GM12878 (cell line): ENCODE results near the gene DCBLD1. TPM values are rescaled to one million over a fixed set of nuclear protein-coding genes. Genes with fewer than 3 reads are reported as not detected.

Experiments
- ATAC-seq: fragments of 200-7000 bp; cut with Tn5 transposase; 3 replicates; pipeline ENCODE4 v1.9.1; 2020; ENCODE audit warnings: mild to moderate bottlenecking, moderate library complexity
- BruUV-seq: library from RNA; stranded (reverse); fragments of 400-500 nt; replicated peaks from 2 replicates; lab custom pipeline; 2021; lab: Mats Ljungman, UMichigan
- CTCF ChIA-PET: fragments of 300-600 bp; sonication (Branson Sonifier 250); formaldehyde crosslinking; extraction: SDS; loops from one replicate; lab custom pipeline; 2021; ENCODE audit warnings: inconsistent platforms; lab: Yijun Ruan, JAX
- POLR2A ChIA-PET: fragments of 350-600 bp; formaldehyde crosslinking; extraction: SDS; loops from one replicate; lab custom pipeline; 2021; ENCODE audit warnings: inconsistent platforms; lab: Charles Lee
- RAD21 ChIA-PET: fragments of 300-600 bp; sonication (Branson Sonifier 250); formaldehyde crosslinking; loops from one replicate; lab custom pipeline; 2023; ENCODE audit warnings: antibody characterized with exemption; ENCODE audit not compliant: unreplicated experiment; lab: Charles Lee
- SMC1A ChIA-PET: fragments of 300-600 bp; sonication (Branson Sonifier 250); formaldehyde crosslinking; loops from one replicate; lab custom pipeline; 2023; ENCODE audit not compliant: unreplicated experiment, uncharacterized antibody; lab: Charles Lee
- DNase-seq: peaks from one replicate; pipeline ENCODE4 v3.0.0-alpha.2; 2011; ENCODE audit warnings: low read depth, low spot score
- FAIRE-seq: peaks from 3 replicates; lab custom pipeline; 2011; peaks lifted over from hg19 to GRCh38; lab: Jason Lieb, UNC
- H2AFZ ChIP-seq: 2 replicates; pipeline ENCODE4 v1.6.0; 2011; ENCODE audit warnings: low read depth, low read length, control low read depth; ENCODE audit not compliant: control insufficient read depth
- H3K27ac ChIP-seq: 2 replicates; pipeline ENCODE4 v1.5.1; 2011; ENCODE audit warnings: control low read depth; ENCODE audit not compliant: control insufficient read depth, insufficient read depth
- H3K27me3 ChIP-seq, 2 experiments: replicated peaks in 1 of 2; 2 replicates each; pipeline versions ENCODE4 v1.6.0 to v1.6.1; 2011; ENCODE audit warnings: low read length in 1 of 2; ENCODE audit not compliant: control insufficient read depth in 2 of 2, insufficient read depth in 2 of 2
- H3K36me3 ChIP-seq, 2 experiments: 2 replicates each; pipeline ENCODE4 v1.5.1; 2011; ENCODE audit warnings: low read length in 1 of 2; ENCODE audit not compliant: control insufficient read depth in 2 of 2, insufficient read depth in 2 of 2
- H3K4me1 ChIP-seq: 2 replicates; pipeline ENCODE4 v1.6.1; 2011; ENCODE audit warnings: mild to moderate bottlenecking, low read length, moderate library complexity, mixed read lengths; ENCODE audit not compliant: control insufficient read depth, insufficient read depth
- H3K4me2 ChIP-seq: 2 replicates; pipeline ENCODE4 v1.6.0; 2011; ENCODE audit warnings: control low read depth; ENCODE audit not compliant: control insufficient read depth, insufficient read depth
- H3K4me3 ChIP-seq: fragments of 200-600 bp; sonication (generic); 2 replicates; pipeline ENCODE4 v1.5.1; 2016
- H3K79me2 ChIP-seq: 2 replicates; pipeline ENCODE4 v1.6.0; 2011; ENCODE audit warnings: low read length; ENCODE audit not compliant: control insufficient read depth, insufficient read depth
- H3K9ac ChIP-seq: 2 replicates; pipeline ENCODE4 v1.8.0; 2011; ENCODE audit warnings: low read length, control low read depth, mixed read lengths; ENCODE audit not compliant: control insufficient read depth, insufficient read depth
- H3K9me3 ChIP-seq: replicated peaks from 3 replicates; pipeline ENCODE4 v1.5.1; 2011; ENCODE audit warnings: mild to moderate bottlenecking, low read length; ENCODE audit not compliant: control insufficient read depth, insufficient read depth
- H4K20me1 ChIP-seq: 2 replicates; pipeline ENCODE4 v1.6.0; 2011; ENCODE audit not compliant: control insufficient read depth, insufficient read depth
- BRCA1 ChIP-seq: IDR thresholded peaks from 2 replicates; pipeline ENCODE4 v1.6.1; 2011; ENCODE audit warnings: low read depth, low read length, improper control_type of control experiment
- CBFB ChIP-seq: IDR thresholded peaks from 2 replicates; pipeline ENCODE4 v1.6.1; 2016; ENCODE audit warnings: antibody characterized with exemption, low read depth
- CBX3 ChIP-seq: fragments of 200-600 bp; sonication (generic); IDR thresholded peaks from 2 replicates; pipeline ENCODE4 v1.6.1; 2016; ENCODE audit warnings: low read depth, borderline replicate concordance
- E2F8 ChIP-seq: fragments of 450-650 bp; IDR thresholded peaks from 2 replicates; pipeline ENCODE4 v1.6.1; 2018; ENCODE audit warnings: mild to moderate bottlenecking, low read depth, moderate library complexity; ENCODE audit not compliant: partially characterized antibody
- EED ChIP-seq: sonication (generic); IDR thresholded peaks from 2 replicates; pipeline ENCODE4 v1.6.1; 2016; ENCODE audit warnings: antibody characterized with exemption, low read depth
- KDM1A ChIP-seq: fragments of 200-600 bp; sonication (generic); IDR thresholded peaks from 2 replicates; pipeline ENCODE4 v1.6.1; 2016; ENCODE audit warnings: borderline replicate concordance
- NFXL1 ChIP-seq: fragments of 450-650 bp; IDR thresholded peaks from 2 replicates; pipeline ENCODE4 v1.6.1; 2017; ENCODE audit warnings: antibody characterized with exemption, mild to moderate bottlenecking, borderline replicate concordance
- PML ChIP-seq: IDR thresholded peaks from 2 replicates; pipeline ENCODE4 v1.6.1; 2012; ENCODE audit warnings: low read length, inconsistent platforms
- POU2F2 ChIP-seq: IDR thresholded peaks from 3 replicates; pipeline ENCODE4 v1.6.1; 2011; ENCODE audit warnings: low read depth, mild to moderate bottlenecking, low read length, borderline replicate concordance
- SKIL ChIP-seq: fragments of 450-650 bp; IDR thresholded peaks from 2 replicates; pipeline ENCODE4 v1.6.1; 2017; ENCODE audit warnings: mild to moderate bottlenecking, low read depth, inconsistent platforms; ENCODE audit not compliant: poor library complexity, severe bottlenecking
- SP1 ChIP-seq: IDR thresholded peaks from one replicate; pipeline ENCODE4 v1.6.1; 2011; ENCODE audit warnings: low read depth, low read length
- ZZZ3 ChIP-seq: IDR thresholded peaks from 2 replicates; pipeline ENCODE4 v1.6.1; 2011; ENCODE audit warnings: low read depth; ENCODE audit not compliant: control insufficient read depth, insufficient read length
- WGBS: methylation state at CpG from one replicate; pipeline ENCODE4 v1.1.6; 2016; ENCODE audit warnings: low lambda C conversion rate; ENCODE audit not compliant: insufficient replicate concordance, insufficient coverage; ENCODE audit errors: missing lambda C conversion rate; 5-methylcytosine and 5-hydroxymethylcytosine counted together
- in situ Hi-C: fragments of 300-500 bp; cut with MboI; formaldehyde crosslinking; loops from 9 replicates; pipeline ENCODE4 v1.14.3; 2018; ENCODE audit warnings: mixed read lengths
- intact Hi-C: fragments of 100-400 bp; cut with micrococcal nuclease; formaldehyde crosslinking; loops from one replicate; pipeline ENCODE4 v1.14.2; 2022; ENCODE audit not compliant: unreplicated experiment
- polyA plus RNA-seq, 11 experiments: library from polyadenylated mRNA; depleted of rRNA in 4 of 11; unstranded in 6 of 11; stranded (reverse) in 5 of 11; fragments of >200 nt; fragmentation: Nextera tagmentation in 4 of 11; fragmentation: Illumina TruSeq in 1 of 11; extraction: Ambion mirVana in 4 of 11; extraction: Trizol in 1 of 11; gene quantifications; 1 replicate in 1 of 11; 2 replicates in 10 of 11; pipeline versions ENCODE4 v1.2.1 to v1.2.3, GENCODE V29; 2011 to 2016; ENCODE audit warnings: inconsistent platforms in 2 of 11, missing spikeins in 2 of 11, low read depth in 1 of 11
- total RNA-seq, 4 experiments: library from RNA; depleted of rRNA in 3 of 4; stranded (reverse); fragments of >200 nt in 3 of 4; fragmentation: Illumina TruSeq in 1 of 4; extraction: Trizol in 1 of 4; gene quantifications; 2 replicates each; pipeline versions ENCODE4 v1.2.1 to v1.2.3, GENCODE V29; 2013 to 2021
- TF ChIP-seq, protein P1 (sequence below): fragments of 450-650 bp; IDR thresholded peaks from 2 replicates; pipeline ENCODE4 v1.6.1; 2017; ENCODE audit warnings: mild to moderate bottlenecking, moderate library complexity

The DCBLD1 gene
- total and polyA plus RNA-seq, 10 of the 15 experiments (the other 5 are each of a cell fraction or from before 2014, with no cell fraction given), result 0.92 to 9.2 (median 8.3) TPM

DNA sequence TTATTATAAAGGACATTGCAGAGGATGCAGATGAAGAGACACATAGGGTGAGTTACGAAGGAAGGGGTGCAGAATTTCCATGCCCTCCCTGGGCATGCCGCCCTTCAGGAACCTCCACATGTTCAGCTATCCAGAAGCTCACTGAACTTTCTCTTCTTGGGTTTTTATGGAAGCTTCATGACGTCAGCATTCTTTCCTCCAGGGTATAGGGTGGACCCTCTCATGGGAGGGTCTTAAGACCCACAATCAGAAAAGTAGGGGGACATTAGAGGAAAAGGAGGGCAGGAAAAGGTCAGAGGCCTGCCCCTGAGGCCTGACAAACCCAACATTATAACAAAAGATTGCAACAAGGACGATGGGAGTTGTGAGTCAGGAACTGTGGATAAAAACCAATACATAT lies 14.6 kb upstream of the DCBLD1 start:
- 31% methylated on average over 4 of the region's 4 CpGs for WGBS
- H3K4me2 ChIP-seq, result no peak overlapping the region
- ATAC-seq (no peak), FAIRE-seq (no peak), DNase-seq (no peak)
- H3K4me3 ChIP-seq, result no peak overlapping the region
- in situ Hi-C loops (no loop called here), intact Hi-C loops (no loop called here)
- H2AFZ ChIP-seq, result no peak overlapping the region
- TF ChIP-seq SP1 (no peak), E2F8 (no peak), SKIL (no peak), CBFB (no peak), POU2F2 (no peak), KDM1A (no peak), PML (no peak), EED (no peak), BRCA1 (no peak), ZZZ3 (no peak), NFXL1 (no peak), CBX3 (no peak)
- TF ChIP-seq, protein P1, sequence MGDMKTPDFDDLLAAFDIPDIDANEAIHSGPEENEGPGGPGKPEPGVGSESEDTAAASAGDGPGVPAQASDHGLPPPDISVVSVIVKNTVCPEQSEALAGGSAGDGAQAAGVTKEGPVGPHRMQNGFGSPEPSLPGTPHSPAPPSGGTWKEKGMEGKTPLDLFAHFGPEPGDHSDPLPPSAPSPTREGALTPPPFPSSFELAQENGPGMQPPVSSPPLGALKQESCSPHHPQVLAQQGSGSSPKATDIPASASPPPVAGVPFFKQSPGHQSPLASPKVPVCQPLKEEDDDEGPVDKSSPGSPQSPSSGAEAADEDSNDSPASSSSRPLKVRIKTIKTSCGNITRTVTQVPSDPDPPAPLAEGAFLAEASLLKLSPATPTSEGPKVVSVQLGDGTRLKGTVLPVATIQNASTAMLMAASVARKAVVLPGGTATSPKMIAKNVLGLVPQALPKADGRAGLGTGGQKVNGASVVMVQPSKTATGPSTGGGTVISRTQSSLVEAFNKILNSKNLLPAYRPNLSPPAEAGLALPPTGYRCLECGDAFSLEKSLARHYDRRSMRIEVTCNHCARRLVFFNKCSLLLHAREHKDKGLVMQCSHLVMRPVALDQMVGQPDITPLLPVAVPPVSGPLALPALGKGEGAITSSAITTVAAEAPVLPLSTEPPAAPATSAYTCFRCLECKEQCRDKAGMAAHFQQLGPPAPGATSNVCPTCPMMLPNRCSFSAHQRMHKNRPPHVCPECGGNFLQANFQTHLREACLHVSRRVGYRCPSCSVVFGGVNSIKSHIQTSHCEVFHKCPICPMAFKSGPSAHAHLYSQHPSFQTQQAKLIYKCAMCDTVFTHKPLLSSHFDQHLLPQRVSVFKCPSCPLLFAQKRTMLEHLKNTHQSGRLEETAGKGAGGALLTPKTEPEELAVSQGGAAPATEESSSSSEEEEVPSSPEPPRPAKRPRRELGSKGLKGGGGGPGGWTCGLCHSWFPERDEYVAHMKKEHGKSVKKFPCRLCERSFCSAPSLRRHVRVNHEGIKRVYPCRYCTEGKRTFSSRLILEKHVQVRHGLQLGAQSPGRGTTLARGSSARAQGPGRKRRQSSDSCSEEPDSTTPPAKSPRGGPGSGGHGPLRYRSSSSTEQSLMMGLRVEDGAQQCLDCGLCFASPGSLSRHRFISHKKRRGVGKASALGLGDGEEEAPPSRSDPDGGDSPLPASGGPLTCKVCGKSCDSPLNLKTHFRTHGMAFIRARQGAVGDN, result no peak
- ChIA-PET RAD21 (no interaction called here), POLR2A (no interaction called here), CTCF (interaction anchor here (0.6 kb wide), 1 partner anchor 87 kb away, joined by 3 read pairs; no protein-coding TSS in a partner anchor), SMC1A (interaction anchor here (1.1 to 1.9 kb wide), 3 partner anchors 8 to 137 kb away, joined by 3 to 6 read pairs (median 3); no protein-coding TSS in a partner anchor)
- H3K9ac ChIP-seq, result no peak overlapping the region
- no peak overlapping the region for H3K27ac ChIP-seq
- no peaks in the 10 kb centered on the region for H3K4me1 ChIP-seq
- H3K36me3 ChIP-seq, result no peaks in the 10 kb centered on the region
- H4K20me1 ChIP-seq, result no peaks in the 10 kb centered on the region
- no TSS peak for BruUV-seq
- H3K79me2 ChIP-seq, result no peaks in the 10 kb centered on the region
- no peaks in the 10 kb centered on the region for H3K27me3 ChIP-seq
- no peaks in the 10 kb centered on the region; the same call in 2 of the 3 replicates for H3K9me3 ChIP-seq
